GM18858 (cell line): ENCODE data around the gene CDPF1.
"Not testable (repeated sequence)": the region's sequence is repeated elsewhere in the genome, so short reads cannot be mapped to it uniquely, and the experiment has no call there.

Experiments used
- ATAC-seq: cut with Tn5 transposase; IDR thresholded peaks from one replicate; pipeline ENCODE4 v1.9.1; 2021; ENCODE audit not compliant: unreplicated experiment

CDPF1 gene

DNA sequence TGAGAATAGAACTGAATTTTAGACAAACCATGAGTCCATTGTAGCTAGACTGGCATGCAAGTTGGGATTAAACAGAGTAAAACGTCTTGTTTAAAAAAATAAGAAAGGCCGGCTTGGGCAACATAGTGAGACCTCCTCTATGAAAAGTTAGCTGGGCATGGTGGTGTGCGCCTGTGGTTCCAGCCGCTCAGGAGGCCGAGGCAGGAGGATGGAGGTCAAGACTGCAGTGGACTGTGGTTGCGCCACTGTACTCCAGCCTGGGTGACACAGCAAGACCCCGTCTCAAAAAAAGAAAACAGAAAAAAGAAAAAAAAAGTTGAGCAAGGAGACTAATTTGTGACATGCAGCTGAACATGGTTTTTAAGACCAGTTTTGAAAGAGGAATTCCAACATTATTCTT lies 23.5 kb downstream of the CDPF1 start:
- no peak for ATAC-seq

DNA sequence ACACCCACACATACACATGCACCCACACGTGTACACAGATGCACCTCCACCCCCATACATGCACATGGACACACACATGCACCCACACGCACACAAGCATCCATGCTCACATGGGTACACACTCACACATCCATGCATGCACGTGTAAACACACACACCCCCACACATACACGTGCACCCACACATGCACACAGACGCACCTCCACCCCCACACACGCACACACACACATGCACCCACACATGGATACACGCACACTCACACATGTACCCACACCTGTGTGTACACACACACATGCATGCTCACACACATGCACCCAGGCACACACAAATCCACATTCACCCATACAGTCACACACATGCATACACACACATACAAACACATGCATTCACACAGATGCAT lies 24.5 kb downstream of the CDPF1 start:
- ATAC-seq = no peak

DNA sequence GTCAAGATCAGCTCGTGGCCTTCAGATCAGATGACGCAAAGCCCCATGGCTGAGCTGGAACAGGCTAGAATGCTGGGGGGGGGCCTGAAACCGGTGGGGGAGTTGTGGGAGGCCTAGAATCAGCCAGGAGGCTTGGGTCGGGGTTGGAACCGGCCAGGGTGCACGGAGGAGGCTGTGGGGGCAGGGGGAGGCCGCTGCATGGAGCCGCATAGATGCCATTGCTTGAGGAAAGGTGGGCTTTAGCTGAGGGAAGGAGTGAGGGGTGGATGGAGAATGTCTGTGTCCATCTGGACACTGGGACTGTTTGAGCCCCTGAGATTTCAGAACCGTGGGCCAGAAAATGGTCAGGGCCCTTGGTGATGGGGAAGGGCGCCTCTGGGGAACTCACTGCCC lies 25.2 kb downstream of the CDPF1 start:
- no peak for ATAC-seq

DNA sequence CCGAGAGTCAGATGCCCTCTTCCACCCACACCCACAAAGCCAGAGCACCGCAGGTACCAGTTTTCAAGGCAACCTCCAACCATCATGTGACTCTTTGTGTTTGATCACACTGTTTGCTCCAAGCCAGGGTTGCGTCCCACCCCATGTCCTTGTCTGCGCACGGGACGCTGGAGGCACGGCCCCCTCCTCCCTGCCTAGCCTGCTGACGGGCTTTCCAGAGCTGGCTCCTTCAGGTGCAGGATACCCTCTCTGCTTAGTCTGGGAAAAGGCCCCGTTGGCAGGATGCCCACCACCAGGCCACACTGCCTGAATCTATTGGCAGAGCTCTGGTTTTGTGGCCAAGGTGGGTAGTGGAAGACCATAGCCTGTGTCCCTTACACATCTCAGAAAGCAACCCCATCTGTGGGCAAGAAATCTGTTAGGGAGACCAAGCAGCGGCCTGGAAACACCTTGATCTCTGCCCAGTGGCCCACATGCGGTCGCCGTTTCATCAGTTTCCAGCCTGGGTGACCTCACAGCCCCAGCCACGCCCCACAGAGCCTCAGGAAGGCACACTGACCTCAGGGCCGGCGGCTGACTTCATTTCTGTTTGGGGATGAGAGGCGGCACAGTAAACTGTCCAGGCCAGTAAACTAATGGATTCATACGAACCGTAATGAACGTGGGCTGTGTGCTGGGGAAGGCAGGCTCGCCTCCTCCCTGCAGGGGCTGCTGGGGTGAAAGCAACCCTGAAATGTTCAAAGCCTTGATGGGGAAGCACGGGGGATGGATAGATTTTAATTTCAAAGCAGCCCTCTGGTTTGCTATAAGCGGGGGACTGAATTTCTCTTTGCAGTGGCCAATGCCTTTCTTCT lies 25.8 kb downstream of the CDPF1 start:
- ATAC-seq = no peak

DNA sequence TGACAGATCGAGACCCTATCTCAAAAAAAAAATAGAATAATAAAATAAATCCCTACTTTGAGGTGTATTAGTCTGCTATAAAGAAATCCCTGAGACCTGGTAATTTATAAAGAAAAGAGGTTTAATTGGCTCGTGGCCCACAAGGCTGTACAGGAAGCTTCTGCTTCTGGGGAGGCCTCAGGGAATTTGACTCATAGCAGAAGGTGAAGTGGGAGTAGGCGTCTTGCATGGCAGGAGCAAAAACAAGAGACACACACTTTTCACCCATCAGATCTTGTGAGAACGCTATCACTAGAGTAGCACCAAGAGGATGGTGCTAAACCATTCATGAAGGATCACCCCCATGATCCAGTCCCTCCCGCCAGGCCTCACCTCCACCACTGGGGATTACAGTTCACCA lies 29.2 kb downstream of the CDPF1 start:
- no peak for ATAC-seq

DNA sequence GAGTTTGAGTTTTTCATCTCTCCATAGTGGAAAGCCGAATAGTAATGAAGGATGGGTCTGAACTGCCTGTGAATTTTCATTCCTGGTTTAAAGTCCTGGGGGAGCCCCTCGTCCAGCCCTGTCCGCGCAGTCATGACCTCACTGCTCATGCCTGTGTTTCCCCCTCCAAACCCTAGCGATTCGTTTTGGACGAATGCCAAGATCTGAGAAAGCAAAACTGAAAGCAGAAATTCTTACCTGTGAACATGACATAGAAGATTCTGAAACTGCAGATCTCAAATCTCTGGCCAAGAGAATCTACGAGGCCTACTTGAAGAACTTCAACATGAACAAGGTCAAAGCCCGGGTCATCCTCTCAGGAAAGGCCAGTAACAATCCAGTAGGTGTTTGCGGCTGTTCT lies 30.5 kb downstream of the CDPF1 start:
- ATAC-seq = no peak

DNA sequence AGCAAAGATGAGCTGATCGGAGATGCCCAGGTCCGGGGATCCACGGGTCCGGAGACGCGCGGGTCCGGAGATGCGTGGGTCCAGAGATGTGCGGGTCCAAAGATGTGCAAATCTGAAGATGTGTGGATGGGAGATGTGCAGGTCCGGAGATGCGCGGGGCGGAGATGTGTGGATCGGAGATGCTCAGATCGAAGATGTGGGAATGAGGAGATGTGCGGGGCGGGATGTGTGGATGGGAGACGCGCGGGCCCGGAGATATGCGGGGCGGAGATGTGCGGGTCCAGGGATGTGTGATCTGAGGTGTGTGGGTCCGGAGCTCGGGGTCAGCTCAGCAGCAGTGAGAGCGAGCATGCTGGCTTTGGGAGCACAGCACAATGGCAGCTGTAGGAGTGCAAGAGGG lies 35.5 kb downstream of the CDPF1 start:
- ATAC-seq = no peak

DNA sequence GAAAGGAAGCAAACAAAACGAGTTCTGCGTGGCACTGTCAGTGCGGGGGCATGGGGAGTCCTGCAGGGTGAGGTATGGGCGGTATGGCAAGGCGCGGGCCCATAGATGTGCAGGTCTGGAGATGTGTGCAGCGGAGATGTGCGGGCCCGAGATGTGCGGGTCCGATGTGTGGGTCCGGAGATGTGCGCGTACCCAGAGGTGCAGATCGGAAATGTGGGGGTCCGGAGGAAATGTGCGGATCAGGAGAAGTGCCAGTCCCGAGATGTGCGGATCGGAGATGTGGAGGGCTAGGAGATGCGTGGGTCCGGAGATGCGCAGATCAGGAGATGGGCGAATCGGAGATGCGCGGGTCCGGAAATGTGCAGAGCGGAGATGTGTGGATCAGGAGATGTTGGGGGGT lies 35.9 kb downstream of the CDPF1 start:
- no peak for ATAC-seq

DNA sequence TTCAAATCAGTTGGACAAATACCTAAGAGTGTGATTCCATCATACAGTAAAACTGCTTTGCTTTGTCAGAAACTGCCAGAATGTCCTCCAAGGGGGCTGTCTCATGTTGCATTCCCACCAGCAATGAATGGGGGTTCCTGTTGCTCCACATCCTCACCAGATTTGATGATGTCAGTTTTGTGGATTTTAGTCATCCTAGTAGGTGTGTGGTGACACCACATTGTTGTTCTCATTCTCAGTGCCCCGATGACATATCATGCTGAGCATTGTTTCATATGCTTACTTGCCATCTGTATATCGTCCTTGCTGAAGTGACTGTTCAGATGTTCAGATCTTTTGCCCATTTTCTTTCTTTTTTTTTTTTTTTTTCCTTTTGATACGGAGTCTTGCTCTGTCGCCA lies 37.0 kb downstream of the CDPF1 start:
- no peak for ATAC-seq

DNA sequence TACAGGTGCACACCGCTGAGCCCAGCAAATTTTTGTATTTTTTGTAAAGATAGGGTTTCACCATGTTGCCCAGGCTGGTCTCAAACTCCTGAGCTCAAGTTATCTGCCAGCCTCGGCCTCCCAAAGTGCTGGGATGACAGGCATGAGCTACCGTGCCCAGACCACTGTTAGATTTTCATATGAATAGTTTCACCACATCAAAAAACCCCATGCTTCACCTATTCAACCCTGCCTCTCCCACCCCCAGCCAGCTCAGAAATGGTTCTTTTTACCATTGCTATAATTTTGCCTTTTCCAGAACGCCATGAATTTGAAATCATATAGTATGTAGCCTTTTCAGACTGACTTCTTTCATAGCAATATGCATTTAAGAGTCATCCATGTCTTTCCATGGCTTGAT lies 37.9 kb downstream of the CDPF1 start:
- no peak for ATAC-seq

DNA sequence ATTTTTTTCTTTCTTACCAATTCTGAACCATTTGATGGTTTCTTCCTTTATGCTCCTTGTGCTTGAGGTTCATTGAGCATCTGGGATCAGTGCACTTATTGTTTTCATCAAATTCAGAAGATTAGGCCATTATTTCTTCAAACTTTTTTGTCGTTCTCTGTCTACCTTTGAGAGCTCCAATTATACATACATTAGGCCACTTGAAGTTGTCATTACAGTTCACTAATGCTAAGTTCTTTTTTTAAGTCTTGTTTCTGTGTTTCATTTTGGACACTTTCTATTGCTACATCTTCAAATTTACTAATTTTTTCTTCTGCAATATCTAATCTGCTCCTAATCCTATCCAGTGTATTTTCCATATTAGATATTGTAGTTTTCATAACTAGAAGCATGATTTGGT lies 40.8 kb downstream of the CDPF1 start:
- no peak for ATAC-seq

DNA sequence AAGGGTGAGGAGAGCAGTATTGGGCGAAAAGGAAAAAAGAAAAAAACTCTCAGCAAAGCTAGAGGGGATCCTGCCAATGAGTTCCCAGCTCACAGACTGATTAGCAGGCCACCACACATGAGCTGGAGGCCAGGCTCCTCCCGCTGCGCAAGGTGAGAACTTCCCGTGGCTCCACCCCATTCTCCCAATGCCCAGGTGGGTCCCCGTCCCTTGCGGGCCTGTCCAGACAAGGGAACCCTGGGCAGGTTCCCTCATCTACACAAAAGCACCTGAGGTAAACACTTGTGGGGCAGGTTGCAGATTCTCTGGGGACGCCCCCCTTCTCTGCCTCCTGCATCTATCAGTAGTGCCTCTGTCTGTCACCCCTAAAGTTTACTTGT lies 46.5 kb downstream of the CDPF1 start:
- no peak for ATAC-seq

DNA sequence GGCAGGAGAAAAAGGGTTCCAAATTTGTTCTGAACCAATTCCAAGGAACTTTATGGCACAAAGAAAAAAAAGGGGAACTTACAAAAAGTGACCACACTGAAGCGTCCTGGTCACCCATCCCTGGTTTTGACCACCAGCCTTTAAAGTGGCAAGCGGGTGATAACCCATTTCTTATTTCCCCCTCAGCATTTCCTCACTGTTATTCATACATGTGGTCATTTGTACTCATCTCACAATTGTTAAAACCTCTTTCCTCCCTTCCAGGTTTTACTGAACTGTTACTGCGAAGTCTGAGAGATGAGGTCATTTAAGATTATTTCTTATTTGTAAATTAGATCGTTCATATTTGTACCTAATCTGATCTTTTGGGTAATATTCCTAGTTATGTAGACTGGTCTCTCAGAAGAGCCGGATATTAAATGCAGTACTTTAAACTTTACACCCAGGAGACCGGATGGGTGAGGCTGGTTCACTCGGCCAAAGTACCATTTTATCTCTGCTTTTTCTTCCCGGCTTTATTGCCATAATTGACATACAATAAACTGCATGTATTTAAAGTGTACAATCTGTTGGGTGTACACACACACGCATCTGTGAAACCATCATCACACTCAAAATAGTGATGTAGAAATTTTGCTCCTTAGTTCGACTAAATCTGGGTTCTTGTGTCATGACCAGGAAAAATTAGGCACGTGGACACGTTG lies 47.0 kb downstream of the CDPF1 start:
- no peak for ATAC-seq

DNA sequence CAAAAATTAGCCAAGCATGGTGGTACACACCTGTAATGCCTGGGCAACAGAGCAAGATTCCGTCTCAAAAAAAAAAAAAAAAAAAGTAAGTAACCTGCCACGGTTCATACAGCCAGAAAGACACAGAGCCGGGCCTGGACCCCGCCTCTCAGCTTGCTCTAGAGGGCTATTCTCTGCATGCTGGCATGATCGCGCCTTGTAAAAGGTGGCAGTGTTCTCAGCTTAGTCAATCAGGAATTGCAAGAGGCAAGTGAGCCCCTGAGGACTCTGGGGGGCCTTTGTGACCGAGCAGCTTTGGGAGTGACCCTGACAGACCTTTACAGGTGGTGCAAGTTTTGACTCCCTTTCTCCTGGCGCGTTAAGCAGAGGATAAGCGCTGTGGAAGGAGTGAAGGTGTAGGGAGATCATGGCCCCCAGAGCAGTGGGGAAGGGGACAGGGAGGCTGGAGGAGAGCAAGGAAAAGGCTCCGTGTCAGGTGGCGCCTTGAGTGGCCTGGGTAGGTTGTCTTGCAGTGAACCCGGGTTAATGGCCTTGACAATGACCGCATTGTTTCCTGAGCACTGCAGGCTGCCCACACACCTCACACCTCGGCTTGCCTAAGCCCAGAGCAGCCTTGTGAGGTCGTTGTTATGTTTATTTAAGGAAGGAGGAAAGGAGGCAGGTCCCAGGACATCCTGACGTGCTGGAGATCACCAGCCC lies 48.9 kb downstream of the CDPF1 start:
- no peak for ATAC-seq

DNA sequence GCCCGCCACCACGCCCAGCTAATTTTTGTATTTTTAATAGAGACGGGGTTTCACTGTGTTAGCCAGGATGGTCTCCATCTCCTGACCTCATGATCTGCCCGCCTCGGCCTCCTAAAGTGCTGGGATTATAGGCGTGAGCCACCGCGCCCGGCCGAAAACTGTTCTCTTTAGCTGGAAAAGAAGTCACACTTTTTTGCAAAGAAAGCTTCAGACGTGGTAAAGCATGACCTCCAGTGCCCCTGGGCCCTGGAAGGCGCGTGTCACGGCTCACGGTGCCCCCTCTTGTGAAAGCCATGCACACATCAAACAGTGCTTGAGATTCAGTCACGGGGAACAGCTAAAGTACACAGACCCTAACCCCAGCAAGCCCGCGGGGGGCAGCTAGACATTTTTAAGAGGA lies 51.3 kb downstream of the CDPF1 start:
- not testable (repeated sequence) for ATAC-seq

DNA sequence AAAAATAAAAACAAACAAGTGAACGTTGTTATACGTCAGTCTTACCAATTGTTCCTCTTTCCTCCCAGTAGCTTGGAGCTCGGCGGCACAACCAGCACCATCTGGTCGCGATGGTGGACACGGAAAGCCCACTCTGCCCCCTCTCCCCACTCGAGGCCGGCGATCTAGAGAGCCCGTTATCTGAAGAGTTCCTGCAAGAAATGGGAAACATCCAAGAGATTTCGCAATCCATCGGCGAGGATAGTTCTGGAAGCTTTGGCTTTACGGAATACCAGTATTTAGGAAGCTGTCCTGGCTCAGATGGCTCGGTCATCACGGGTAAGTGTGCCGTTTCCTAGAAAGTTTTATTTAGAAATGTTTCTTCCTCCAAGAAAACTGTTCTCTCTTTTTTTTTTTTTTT lies 51.8 kb downstream of the CDPF1 start:
- ATAC-seq = no peak

DNA sequence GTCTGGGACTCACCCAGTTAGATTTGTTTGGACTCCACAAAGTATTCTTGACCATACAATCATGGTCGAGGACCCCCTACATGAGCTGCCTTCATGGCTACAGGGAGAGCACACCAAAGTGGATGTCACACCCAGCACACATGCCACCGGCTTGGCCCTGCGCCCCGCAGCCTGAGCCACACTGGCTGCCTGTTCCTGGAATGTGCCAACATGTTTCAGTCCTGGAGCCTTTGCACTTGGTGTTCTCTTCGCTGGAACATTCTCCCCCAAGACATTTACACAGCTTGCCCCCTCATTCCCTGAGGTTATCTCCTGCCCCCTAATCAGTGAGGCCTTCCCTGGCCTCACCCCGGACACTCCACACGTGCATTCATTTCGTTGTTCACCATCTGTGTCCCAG lies 53.8 kb downstream of the CDPF1 start:
- ATAC-seq = no peak

DNA sequence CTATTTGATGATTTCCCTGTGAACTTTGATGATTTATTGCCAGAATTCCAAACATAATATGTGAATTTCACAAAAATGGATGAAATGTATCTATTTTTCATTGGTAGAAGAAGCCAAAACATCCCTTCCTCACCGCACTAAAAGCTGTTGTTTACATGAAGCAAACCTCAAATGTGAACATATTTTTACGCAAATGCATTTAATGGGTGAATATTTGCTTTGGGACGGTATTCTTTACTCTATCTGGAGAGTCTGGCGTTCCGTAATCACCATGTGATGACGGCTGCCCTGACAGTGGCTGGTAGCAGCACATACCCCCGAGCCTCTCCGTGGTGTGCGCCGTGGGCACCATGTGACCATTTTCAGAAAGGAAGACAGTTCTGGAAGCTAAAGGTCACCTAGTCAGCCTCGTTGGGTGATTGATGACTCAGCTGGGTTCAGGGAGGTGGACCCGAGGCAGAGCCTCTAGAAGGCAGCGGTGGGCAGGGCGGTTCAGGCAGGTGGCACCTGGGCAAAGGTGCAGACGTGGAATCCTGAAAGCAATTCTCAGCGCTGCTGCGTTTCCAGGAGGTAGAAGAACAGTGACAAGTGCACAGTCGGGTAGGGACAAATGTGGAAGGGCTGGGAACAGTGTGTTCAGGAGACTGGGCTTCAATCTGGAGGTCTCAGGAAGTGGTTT lies 54.5 kb downstream of the CDPF1 start:
- ATAC-seq = no peak
